GM12801 (cell line): Measurements from ENCODE around the gene ALDH1L1.

Source experiments
- TF ChIP-seq, protein P1 (sequence below): IDR thresholded peaks from one replicate; pipeline ENCODE4 v1.5.1; 2011; ENCODE audit warnings: control low read depth; ENCODE audit not compliant: insufficient read length; ENCODE audit errors: extremely low read depth

ALDH1L1 gene

DNA sequence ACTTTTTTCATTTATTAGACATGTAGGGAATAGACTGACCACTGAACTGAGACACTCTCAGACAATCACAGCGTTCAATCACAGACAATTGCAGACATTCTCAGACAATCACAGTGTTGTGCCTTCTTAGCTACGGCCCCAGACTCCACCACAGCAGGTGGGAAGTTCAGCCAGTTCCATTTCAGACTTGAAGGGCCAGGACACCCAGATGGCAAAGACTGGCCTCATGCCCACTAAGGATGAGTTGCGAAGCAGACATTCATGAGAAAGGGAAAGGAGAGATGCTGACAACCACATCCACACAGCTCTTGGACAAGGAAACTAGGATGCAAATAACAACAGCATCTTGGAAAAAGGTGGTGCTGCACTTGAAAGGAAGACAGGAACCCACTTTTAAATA lies 21.9 kb upstream of the ALDH1L1 start:
- TF ChIP-seq, protein P1, sequence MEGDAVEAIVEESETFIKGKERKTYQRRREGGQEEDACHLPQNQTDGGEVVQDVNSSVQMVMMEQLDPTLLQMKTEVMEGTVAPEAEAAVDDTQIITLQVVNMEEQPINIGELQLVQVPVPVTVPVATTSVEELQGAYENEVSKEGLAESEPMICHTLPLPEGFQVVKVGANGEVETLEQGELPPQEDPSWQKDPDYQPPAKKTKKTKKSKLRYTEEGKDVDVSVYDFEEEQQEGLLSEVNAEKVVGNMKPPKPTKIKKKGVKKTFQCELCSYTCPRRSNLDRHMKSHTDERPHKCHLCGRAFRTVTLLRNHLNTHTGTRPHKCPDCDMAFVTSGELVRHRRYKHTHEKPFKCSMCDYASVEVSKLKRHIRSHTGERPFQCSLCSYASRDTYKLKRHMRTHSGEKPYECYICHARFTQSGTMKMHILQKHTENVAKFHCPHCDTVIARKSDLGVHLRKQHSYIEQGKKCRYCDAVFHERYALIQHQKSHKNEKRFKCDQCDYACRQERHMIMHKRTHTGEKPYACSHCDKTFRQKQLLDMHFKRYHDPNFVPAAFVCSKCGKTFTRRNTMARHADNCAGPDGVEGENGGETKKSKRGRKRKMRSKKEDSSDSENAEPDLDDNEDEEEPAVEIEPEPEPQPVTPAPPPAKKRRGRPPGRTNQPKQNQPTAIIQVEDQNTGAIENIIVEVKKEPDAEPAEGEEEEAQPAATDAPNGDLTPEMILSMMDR: no peak

DNA sequence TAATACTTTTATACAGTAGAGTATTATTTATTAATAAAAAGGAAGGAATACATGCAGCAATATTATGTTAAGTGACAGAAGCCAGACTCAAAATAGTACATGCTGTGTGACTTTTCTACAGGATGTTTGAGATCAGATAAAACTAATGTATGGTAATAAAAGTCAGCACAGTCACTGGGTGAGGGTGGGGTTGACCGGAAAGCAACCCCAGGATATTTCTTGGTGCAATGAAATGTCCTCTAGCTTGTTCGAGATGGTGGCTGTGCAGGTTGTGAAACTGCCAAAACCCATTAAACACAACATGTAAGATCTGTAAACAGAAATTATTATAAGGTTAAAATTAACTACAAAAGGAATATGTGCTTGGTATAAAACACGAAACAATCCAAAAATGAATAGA lies 20.8 kb upstream of the ALDH1L1 start:
- TF ChIP-seq, protein P1: no peak

DNA sequence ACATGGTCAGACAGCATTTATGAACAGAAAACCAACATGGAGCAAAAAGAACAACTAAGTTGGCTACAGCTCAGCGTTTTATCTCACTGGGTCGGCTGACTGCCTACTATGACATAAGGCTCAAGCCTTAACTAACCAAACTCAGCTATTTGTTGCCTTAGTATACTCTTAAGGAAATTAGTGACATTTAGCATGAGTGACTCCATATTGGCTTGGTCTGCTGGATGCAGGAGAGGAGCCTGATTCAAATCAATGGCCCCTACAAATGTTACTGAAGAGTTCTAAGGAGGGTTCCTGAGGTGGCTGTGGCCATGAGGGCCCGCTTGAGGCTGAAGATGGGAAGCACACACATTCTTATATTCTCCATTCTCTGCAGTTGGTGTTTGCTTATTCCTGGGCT lies 20.1 kb upstream of the ALDH1L1 start:
- TF ChIP-seq, protein P1: no peak

DNA sequence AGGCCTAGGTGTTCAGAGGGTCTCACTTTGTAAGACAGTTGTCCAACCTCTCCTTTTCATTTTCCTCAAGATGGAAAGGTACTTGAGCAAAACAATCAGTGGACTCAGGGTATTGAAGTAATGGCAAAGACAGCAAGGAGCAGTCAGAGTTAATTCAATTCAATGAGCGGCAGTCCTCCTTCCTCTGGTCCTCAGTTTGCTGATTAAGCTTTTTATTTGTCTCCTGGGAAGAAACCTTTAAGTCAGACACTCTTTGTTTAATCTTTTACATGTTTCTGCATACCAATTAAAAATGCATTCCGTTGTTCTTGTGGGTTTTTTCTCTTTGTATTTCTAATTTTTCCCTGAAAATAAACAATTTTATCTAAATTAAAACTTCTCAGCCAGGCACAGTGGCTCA lies 18.9 kb upstream of the ALDH1L1 start:
- TF ChIP-seq, protein P1: no peak

DNA sequence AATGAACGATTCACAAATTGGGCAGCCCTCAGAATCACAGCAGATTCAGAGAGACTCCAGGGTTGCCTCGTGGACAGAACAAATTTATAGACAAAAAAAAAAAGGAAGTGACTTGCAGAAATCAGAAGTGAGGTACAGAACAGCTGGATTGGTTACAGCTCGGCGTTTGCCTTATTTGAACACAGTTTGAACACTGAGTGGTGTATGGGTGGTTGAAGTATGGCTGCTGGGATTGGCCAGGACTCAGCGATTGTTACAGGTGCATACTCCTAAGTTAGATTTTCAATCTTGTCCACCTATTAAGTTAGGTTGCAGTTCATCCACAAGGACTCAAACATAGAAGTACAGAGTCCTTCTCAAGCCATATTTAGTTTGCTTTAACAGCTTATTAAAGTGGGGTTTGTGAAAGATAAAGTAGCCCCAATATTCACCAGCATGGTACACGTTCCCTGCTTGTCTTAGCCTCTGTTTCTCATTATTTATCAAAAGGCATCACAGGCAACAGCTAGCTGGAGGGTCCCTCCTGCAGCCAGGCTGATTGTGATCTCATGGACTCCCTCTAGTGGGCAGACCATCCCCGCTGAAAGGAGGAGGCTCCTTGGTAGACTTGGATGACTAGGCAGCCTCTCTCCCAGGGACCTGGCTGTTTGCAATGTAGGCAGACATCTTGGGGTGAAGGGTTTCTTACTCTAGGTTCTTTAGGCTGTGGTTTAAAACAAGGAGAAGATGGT lies 17.6 kb upstream of the ALDH1L1 start:
- TF ChIP-seq, protein P1: no peak

DNA sequence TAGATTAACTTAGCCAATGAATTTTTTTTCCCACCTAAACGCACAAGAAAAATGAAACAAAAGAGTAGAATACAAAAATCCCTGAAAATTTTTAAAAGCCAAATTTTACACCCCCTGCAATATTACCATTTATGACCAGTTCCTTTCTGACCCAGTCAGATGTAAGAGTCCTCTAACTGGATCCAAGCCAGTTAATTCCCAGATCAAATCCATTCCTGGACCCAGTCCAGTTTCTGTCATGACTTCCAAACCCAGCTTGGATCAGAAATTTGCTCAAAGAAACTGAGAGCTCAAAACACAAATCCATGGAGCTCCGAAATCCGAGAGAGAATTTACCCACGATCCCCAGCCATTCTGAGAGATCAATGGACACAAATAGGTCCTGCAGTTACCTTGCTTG lies 17.0 kb upstream of the ALDH1L1 start:
- TF ChIP-seq, protein P1: no peak

DNA sequence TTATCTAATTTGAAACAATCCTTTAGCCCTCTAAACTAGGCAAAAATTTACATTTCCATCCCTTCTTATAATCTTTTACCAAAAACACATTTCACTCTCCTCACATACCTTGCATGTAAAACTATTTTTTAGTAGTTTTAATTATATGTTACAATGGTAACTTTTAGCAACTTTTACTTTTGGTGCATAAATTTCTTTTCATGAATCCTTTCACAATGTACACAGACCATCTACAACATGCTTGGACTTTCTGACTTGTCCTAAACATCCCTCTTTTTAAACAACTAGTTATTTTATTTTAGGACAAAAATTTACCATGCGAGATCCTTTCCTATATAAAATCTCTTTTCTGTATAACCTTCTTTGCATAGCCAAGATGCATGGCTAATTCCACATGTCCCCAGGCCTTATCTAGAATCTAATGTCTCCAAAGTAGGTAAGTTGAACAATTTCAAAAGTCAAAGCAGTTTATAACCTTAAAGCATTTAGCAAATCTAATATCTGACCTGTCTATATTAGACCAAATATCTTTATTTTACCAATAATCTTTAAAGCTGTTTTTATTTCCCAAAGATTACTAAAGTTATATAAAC lies 14.4 kb upstream of the ALDH1L1 start:
- TF ChIP-seq, protein P1: no peak
